H9 (cell line): ENCODE results near the gene CACNB3. TPM values are rescaled to one million over a fixed set of nuclear protein-coding genes. Genes with fewer than 3 reads are reported as not detected.

ENCODE experiments used
- DNase-seq: peaks from one replicate; pipeline ENCODE4 v3.0.0-alpha.2; 2017
- H2AFZ ChIP-seq: one replicate; pipeline ENCODE4 v1.6.1; 2013; ENCODE audit warnings: mild to moderate bottlenecking, low read length, control low read depth, moderate library complexity
- H2AK5ac ChIP-seq: 2 replicates; pipeline ENCODE4 v1.6.1; 2013; ENCODE audit warnings: low read length, control low read depth, mixed read lengths; ENCODE audit not compliant: insufficient read length
- H2BK120ac ChIP-seq: one replicate; pipeline ENCODE4 v1.6.1; 2013; ENCODE audit warnings: low read depth, mild to moderate bottlenecking, low read length, control low read depth, inconsistent platforms; ENCODE audit not compliant: poor library complexity, severe bottlenecking
- H2BK12ac ChIP-seq: 2 replicates; pipeline ENCODE4 v1.6.1; 2013; ENCODE audit warnings: low read length, control low read depth, mixed read lengths, low read depth; ENCODE audit not compliant: insufficient read length
- H2BK15ac ChIP-seq: 2 replicates; pipeline ENCODE4 v1.6.1; 2013; ENCODE audit warnings: low read depth, low read length, control low read depth
- H2BK20ac ChIP-seq: one replicate; pipeline ENCODE4 v1.6.1; 2013; ENCODE audit warnings: low read depth, mild to moderate bottlenecking, low read length, control low read depth, inconsistent platforms; ENCODE audit not compliant: poor library complexity, severe bottlenecking
- H2BK5ac ChIP-seq: 2 replicates; pipeline ENCODE4 v1.6.1; 2013; ENCODE audit warnings: low read length, control low read depth, mixed read lengths; ENCODE audit not compliant: insufficient read length
- H3K14ac ChIP-seq: 2 replicates; pipeline ENCODE4 v1.6.1; 2013; ENCODE audit warnings: low read length, control low read depth; ENCODE audit not compliant: insufficient read depth
- H3K18ac ChIP-seq: 2 replicates; pipeline ENCODE4 v1.6.1; 2013; ENCODE audit warnings: low read depth, mild to moderate bottlenecking, mixed read lengths, low read length, control low read depth; ENCODE audit not compliant: insufficient read length
- H3K23ac ChIP-seq: 2 replicates; pipeline ENCODE4 v1.6.1; 2013; ENCODE audit warnings: low read length, control low read depth, mixed read lengths, low read depth; ENCODE audit not compliant: insufficient read length
- H3K23me2 ChIP-seq: 2 replicates; pipeline ENCODE4 v1.6.1; 2013; ENCODE audit warnings: low read depth, mild to moderate bottlenecking, mixed read lengths, low read length, control low read depth; ENCODE audit not compliant: insufficient read length, poor library complexity, severe bottlenecking
- H3K27ac ChIP-seq: 2 replicates; pipeline ENCODE4 v1.5.1; 2013; ENCODE audit warnings: low read length, control low read depth, mixed read lengths, low read depth; ENCODE audit not compliant: insufficient read length
- H3K27me3 ChIP-seq: 2 replicates; pipeline ENCODE4 v1.6.1; 2013; ENCODE audit warnings: low read length, control low read depth, inconsistent platforms; ENCODE audit not compliant: insufficient read depth
- H3K4ac ChIP-seq: 2 replicates; pipeline ENCODE4 v1.6.1; 2013; ENCODE audit warnings: low read depth, mild to moderate bottlenecking, control low read depth, inconsistent platforms, low read length, moderate library complexity
- H3K4me1 ChIP-seq: 2 replicates; pipeline ENCODE4 v1.6.1; 2013; ENCODE audit warnings: low read length, control low read depth, inconsistent platforms; ENCODE audit not compliant: insufficient read depth
- H3K4me2 ChIP-seq: 2 replicates; pipeline ENCODE4 v1.6.1; 2013; ENCODE audit warnings: low read length, control low read depth, mixed read lengths; ENCODE audit not compliant: insufficient read length, insufficient read depth
- H3K56ac ChIP-seq: 2 replicates; pipeline ENCODE4 v1.6.1; 2013; ENCODE audit warnings: low read depth, mild to moderate bottlenecking, mixed read lengths, low read length, control low read depth; ENCODE audit not compliant: insufficient read length
- H3K79me1 ChIP-seq: 2 replicates; pipeline ENCODE4 v1.6.1; 2013; ENCODE audit warnings: low read depth, mild to moderate bottlenecking, moderate library complexity, low read length, control low read depth, inconsistent platforms; ENCODE audit not compliant: insufficient read depth, poor library complexity, severe bottlenecking
- H3K79me2 ChIP-seq: 2 replicates; pipeline ENCODE4 v1.6.1; 2013; ENCODE audit warnings: low read length, control low read depth, inconsistent platforms; ENCODE audit not compliant: insufficient read depth
- H3K9ac ChIP-seq: 2 replicates; pipeline ENCODE4 v1.6.1; 2013; ENCODE audit warnings: low read length, control low read depth, mixed read lengths; ENCODE audit not compliant: insufficient read length; ENCODE audit errors: extremely low read depth
- H3K9me3 ChIP-seq: one replicate; pipeline ENCODE4 v1.6.1; 2013; ENCODE audit warnings: low read depth, low read length, inconsistent platforms; ENCODE audit not compliant: control insufficient read depth
- H3T11ph ChIP-seq: one replicate; pipeline ENCODE4 v1.6.1; 2013; ENCODE audit warnings: mild to moderate bottlenecking, low read length, control low read depth, inconsistent platforms
- H4K20me1 ChIP-seq: one replicate; pipeline ENCODE4 v1.6.1; 2013; ENCODE audit not compliant: control insufficient read depth, insufficient read length, insufficient read depth
- H4K5ac ChIP-seq: 2 replicates; pipeline ENCODE4 v1.6.1; 2013; ENCODE audit warnings: low read depth, mild to moderate bottlenecking, mixed read lengths, low read length, control low read depth; ENCODE audit not compliant: insufficient read length
- H4K8ac ChIP-seq: replicated peaks from 2 replicates; pipeline ENCODE4 v1.6.1; 2013; ENCODE audit warnings: low read length, control low read depth, mixed read lengths, low read depth; ENCODE audit not compliant: insufficient read length
- H4K91ac ChIP-seq: 2 replicates; pipeline ENCODE4 v1.6.1; 2013; ENCODE audit warnings: low read depth, mild to moderate bottlenecking, moderate library complexity, mixed read lengths, low read length, control low read depth; ENCODE audit not compliant: insufficient read length
- H3K27ac Mint-ChIP-seq, 3 experiments: 2 replicates in 2 of 3; 3 replicates in 1 of 3; pipeline ENCODE4 v1.8.0; 2020 to 2021; ENCODE audit warnings: mixed read lengths in 3 of 3, mild to moderate bottlenecking in 1 of 3, moderate library complexity in 1 of 3
- H3K27me3 Mint-ChIP-seq: 2 replicates; pipeline ENCODE4 v1.8.0; 2021; ENCODE audit warnings: low read depth, mild to moderate bottlenecking, moderate library complexity, mixed read lengths
- H3K36me3 Mint-ChIP-seq, 3 experiments: 2 replicates in 2 of 3; 3 replicates in 1 of 3; pipeline ENCODE4 v1.8.0; 2020 to 2021; ENCODE audit warnings: low read depth in 3 of 3, mixed read lengths in 3 of 3; ENCODE audit not compliant: insufficient read depth in 1 of 3
- H3K4me1 Mint-ChIP-seq, 2 experiments: 2 replicates each; pipeline ENCODE4 v1.8.0; 2020; ENCODE audit warnings: mixed read lengths in 2 of 2
- H3K4me3 Mint-ChIP-seq, 2 experiments: 2 replicates in 1 of 2; 3 replicates in 1 of 2; pipeline ENCODE4 v1.8.0; 2020 to 2021; ENCODE audit warnings: mild to moderate bottlenecking in 2 of 2, mixed read lengths in 2 of 2, moderate library complexity in 1 of 2
- H3K9me3 Mint-ChIP-seq, 2 experiments: 2 replicates in 1 of 2; 3 replicates in 1 of 2; pipeline ENCODE4 v1.8.0; 2020; ENCODE audit warnings: mild to moderate bottlenecking in 2 of 2, mixed read lengths in 2 of 2, moderate library complexity in 1 of 2
- WGBS: extraction: QIAGEN DNeasy Blood & Tissue Kit; methylation state at CpG from one replicate; pipeline ENCODE4 v1.1.7; 2013; ENCODE audit warnings: missing lambda C conversion rate, low lambda C conversion rate, mixed read lengths; ENCODE audit not compliant: insufficient read length; ENCODE audit errors: extremely low coverage; 5-methylcytosine and 5-hydroxymethylcytosine counted together
- total RNA-seq: library from RNA; stranded (reverse); gene quantifications from 2 replicates; pipeline ENCODE4 v1.2.1, GENCODE V29; 2021
- TF ChIP-seq, protein P1 (sequence below): fragments of 200-600 bp; sonication (generic); conservative IDR thresholded peaks from 3 replicates; pipeline ENCODE4 v1.8.0; 2021; ENCODE audit warnings: antibody characterized with exemption, mild to moderate bottlenecking

Gene CACNB3
- total RNA-seq, 1 experiment from 2014 or later, result 35.1 TPM

DNA sequence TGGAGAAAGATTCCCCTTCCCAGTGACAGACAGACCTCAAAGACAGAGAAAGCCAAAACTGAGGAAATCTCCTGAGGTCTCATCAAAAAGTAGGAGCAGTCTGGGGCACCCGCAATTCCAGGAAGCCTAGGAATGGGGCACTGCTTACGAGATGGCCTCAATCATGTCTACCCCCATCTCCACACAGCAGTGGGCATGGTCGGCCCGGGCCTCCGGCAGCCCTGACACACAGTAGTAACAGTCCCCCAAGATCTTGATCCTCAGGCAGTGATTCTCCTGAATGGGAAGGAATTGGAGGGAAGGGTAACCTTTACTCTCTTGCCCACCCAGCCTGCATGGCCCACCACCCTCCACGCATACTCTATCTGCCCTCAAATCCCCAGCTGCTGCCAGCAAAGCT, 41.3 kb upstream of the CACNB3 start:
- Histone ChIP-seq H4K5ac (no peak overlapping the region), H3K79me1 (no peaks in the 10 kb centered on the region), H3K4me1 (peaks cover 4% of the 10 kb centered on the region; the same call in 1 of the 2 replicates), H3K79me2 (no peaks in the 10 kb centered on the region), H2BK12ac (no peak overlapping the region), H3K9ac (no peak overlapping the region), H3K23ac (no peak overlapping the region), H3K23me2 (no peaks in the 10 kb centered on the region), H2AK5ac (no peak overlapping the region), H2BK120ac (no peak overlapping the region), H2BK20ac (no peak overlapping the region), H4K8ac (no peak overlapping the region), H3K18ac (no peak overlapping the region), H2AFZ (no peak overlapping the region), H3K27ac (no peak overlapping the region), H4K91ac (no peak overlapping the region), H3K27me3 (no peaks in the 10 kb centered on the region), H4K20me1 (no peaks in the 10 kb centered on the region), H3K14ac (peak overlapping the region; percentile 23), H2BK5ac (no peak overlapping the region), H3K56ac (no peak overlapping the region), H3K4me2 (no peak overlapping the region), H3K9me3 (no peaks in the 10 kb centered on the region), H2BK15ac (no peak overlapping the region), H3K4ac (no peak overlapping the region), H3T11ph (no peak overlapping the region)
- Mint-ChIP-seq H3K4me3 (peak overlapping the region in 1 of 2 experiments; percentile 8; a peak in 2 of 5 replicates), H3K36me3 (peaks cover 13 to 52% (median 48%) of the 10 kb centered on the region in 3 experiments; a peak in 6 of 7 replicates), H3K4me1 (peaks cover 25 to 30% of the 10 kb centered on the region in 2 experiments), H3K27me3 (no peaks in the 10 kb centered on the region), H3K9me3 (no peaks in the 10 kb centered on the region), H3K27ac (peak overlapping the region in 2 of 3 experiments; percentile 29 to 93; a peak in 4 of 7 replicates)
- TF ChIP-seq, protein P1, sequence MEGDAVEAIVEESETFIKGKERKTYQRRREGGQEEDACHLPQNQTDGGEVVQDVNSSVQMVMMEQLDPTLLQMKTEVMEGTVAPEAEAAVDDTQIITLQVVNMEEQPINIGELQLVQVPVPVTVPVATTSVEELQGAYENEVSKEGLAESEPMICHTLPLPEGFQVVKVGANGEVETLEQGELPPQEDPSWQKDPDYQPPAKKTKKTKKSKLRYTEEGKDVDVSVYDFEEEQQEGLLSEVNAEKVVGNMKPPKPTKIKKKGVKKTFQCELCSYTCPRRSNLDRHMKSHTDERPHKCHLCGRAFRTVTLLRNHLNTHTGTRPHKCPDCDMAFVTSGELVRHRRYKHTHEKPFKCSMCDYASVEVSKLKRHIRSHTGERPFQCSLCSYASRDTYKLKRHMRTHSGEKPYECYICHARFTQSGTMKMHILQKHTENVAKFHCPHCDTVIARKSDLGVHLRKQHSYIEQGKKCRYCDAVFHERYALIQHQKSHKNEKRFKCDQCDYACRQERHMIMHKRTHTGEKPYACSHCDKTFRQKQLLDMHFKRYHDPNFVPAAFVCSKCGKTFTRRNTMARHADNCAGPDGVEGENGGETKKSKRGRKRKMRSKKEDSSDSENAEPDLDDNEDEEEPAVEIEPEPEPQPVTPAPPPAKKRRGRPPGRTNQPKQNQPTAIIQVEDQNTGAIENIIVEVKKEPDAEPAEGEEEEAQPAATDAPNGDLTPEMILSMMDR, result no peak
- no CpG with 5 or more reads among the region's 6 CpGs for WGBS
- DNase-seq, result no peak
